GM18520 (cell line): ENCODE data around the gene TMEM245.
"Not testable (repeated sequence)": the region's sequence is repeated elsewhere in the genome, so short reads cannot be mapped to it uniquely, and the experiment has no call there.

Source experiments
- ATAC-seq: cut with Tn5 transposase; IDR thresholded peaks from one replicate; pipeline ENCODE4 v1.9.1; 2021; ENCODE audit not compliant: unreplicated experiment

Gene TMEM245

DNA sequence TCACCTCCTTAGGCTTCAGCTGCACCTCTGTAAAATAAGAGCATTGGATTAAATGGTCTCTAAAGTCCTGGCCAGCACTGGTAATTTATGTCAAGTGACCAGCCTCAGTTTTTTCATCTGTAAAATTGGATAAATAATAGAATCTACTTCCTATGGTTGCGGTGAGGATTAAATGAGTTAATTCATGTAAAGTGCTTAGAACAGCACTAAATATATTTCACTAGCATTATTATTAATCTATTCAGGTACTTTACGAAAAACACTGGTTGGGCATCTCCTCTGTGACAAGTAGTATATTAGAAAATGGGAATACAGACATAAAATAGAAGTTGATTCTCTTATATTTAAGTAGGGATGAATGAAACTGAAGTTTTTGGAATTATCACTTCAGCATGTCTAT lies 13.8 kb upstream of the TMEM245 start:
- no peak for ATAC-seq

DNA sequence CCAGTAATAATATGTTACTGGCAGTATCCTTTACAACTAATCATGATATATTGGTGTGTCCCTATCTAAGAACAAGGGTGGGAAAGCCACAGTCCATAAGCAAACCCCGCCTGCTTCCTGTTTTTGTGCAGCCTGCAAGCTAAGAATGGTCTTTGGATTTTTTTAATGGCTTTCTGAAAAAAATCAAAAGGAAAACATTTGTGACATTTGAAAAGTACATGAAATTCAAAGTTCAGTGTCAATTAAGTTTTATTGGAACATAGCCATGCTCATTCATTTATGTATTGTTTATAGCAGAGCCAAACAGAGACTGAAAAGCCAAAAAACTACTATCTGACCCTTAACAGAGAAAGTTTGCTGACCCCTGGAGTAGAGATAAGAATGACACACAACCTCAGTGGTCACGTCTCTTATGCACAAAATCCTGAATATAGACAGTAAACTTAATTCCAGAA lies 12.8 kb upstream of the TMEM245 start:
- no peak for ATAC-seq

DNA sequence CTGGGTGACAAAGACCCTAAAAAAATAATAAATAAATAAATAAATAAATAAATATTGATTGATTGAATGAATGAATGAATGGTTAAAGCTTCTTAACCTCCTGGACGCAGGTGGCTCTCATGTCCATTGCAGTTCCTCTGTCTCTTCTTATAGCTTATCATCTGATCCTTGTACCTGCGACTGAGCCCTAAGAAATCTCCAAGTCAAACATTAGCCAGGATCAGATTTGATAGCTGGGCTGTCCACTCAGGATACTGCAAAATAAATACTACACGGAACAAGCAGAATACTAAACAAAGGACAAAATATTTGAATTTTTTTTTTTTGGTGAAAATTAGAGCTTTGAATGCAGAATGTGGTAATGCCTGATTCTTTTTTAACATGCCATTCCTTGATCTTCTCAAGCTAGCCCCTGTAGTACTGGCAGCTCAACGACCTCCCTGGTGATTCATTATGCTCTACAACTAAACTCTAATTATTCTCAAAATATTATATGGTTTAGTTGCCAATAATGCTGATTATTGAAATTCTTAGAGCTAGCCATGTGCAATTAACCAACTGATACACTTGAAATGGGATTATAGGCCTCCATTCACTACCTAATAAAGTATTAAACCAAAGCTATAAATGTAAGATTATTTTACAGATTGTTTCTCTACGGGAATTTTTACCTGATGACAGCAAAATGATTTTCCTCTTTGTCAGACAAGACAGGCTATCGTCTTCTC lies 9.9 kb upstream of the TMEM245 start:
- no peak for ATAC-seq

DNA sequence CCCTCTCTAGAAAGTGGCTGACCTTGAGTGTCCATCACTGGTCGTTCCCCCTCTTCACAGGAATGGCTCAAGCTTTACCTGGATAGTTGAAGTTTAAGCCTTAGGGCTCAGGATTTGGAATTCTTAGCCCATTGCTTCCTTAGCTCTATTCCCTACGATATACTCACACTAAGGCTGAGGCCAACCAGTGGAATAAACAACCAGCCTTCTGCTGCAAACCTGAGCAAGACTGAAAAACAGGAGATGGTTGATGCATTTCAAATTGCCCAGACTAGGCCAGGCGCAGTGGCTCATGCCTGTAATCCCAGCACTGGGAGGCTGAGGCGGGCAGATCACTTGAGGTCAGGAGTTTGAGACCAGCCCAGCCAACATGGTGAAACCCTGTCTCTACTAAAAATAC lies 6.9 kb upstream of the TMEM245 start:
- not testable (repeated sequence) for ATAC-seq

DNA sequence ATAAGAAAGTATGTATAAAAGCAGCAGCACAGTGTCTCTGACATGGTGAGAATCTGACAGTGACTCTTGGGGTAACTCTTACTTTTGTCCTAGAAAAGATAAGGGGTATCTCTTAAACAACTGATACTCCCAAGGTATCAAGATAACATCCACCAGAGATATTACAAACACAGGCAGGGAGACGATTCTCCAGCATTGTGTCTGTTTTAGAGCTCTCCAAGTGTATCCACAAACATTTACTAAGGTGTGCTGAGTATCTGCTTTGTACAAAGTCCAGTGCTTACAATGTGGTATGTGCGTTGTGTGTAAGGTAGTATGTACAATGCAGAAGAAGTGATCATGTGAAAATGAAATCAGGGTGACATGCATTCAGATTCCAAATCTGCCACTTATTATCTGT lies 4.4 kb upstream of the TMEM245 start:
- no peak for ATAC-seq

DNA sequence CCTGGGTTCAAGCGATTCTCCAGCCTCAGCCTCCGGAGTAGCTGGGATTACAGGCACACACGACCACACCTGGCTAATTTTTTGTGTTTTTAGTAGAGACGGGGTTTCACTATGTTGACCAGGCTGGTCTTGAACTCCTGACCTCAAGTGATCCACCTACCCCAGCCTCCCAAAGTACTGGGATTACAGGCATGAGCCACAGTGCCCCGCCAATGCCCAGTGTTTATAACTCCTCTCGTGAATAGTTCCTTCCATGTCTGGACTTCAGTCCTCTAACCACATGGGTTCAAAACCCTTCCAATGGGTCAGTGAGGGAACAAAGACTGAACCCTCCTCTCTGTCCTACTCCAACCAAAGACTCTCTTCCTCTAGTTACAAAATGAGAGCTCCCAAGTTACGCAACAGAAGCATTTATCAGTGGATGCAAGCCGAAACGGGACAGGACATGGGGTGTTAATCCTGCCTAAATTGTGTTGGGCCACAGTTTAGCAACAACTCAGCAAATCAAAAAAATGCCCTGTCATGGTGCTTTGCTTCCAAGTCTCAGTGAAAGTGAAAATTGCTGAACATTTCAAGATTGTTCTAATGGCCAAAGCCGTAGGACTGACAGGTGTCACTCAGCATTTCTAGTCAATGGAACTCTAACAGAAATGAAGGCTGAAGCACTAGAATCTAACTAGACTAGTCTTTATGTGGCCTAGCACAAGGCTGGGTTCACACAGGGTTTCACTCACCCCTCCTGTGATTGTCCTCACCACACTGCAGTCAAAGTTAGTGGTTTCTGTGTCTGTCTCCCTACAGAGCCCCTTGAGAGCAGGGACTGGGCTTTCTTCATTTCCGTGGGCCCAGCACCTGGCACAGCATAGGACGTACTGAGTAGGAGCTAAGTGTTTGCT lies 3.2 kb upstream of the TMEM245 start:
- no peak for ATAC-seq

DNA sequence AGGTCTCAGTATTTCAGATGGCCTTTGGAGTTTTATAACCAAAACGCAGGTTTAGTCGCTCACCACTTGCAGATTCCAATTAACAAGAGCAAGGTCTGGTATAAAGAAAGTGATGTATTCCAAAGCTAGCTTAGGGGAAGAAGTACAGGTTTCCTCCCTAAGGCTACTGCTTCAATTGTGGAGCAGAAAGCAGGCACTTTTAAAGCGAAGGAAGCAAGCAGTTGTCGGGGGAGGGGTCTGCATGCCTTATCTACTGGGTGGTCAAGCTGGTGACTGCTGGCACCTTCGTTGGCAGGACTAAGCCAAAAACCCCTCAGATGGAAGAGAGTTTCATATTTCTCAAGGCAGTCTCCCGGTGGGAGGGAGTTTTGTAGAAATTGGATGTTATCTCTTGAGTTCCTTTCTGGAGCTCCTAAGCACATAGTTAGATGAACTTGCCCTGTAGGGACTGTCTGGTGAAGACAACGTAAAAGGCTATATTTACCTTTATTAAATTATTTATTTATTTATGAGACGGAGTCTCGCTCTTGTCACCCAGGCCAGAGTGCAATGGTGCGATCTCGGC lies 1.6 kb upstream of the TMEM245 start:
- ATAC-seq = no peak

DNA sequence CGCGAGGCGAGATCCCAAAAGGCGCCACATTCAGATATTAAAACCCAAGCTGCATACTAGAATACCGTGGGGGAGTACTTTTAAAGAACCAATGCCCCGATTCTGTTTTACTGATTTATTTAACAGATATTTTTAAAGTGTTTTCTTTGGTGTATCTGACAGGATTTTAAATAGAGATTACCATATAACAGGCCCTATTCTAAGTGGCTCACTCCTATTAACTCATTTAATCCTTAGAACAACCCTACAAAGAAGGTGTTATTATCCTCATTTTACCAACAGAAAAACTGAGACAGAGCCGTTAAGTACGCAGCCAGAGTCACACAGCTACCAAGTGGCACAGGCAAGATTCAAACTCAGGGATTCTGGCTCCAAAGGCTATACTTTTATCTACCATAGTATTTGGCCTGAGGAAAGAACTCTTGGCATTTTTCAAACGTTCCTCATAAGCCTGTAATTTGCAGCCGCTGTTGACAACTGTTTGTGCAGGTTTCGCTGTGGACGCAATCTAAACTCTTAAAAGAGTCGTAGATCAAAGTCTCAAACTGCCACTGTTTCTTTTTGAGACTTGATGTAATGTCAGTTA lies 550 bp upstream of the TMEM245 start:
- no peak for ATAC-seq

DNA sequence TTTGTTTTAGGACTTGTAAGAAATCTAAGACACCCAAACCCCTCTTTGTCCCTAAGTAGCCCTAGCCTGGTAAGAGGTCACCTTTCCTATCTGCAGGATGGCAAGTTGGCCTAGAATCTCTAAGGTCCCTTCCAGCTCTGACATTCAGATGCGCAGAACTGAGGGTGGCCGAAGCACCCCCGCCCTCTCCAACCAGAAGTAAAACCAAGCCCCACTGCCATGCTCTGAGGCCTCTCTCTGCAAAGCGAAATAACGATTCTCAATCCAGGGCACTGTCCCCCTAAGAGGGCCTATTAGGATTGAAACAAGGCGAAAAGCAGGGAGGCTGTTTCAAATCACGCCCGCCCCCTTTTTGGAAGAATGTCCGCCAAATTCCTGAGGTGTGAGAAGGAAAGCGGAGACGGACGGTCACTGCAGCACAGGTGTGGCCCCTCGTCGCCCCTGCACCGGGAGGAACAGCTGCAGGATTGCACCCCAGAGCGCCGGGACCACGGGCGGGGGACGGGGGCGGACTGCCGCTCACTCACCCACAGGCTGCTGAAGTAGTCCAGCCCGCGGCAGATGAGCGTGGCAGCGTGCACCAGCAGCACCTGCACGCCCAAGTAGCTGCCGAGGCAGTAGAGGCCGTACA lies 824 bp downstream of the TMEM245 start:
- peak; percentile 6 for ATAC-seq

DNA sequence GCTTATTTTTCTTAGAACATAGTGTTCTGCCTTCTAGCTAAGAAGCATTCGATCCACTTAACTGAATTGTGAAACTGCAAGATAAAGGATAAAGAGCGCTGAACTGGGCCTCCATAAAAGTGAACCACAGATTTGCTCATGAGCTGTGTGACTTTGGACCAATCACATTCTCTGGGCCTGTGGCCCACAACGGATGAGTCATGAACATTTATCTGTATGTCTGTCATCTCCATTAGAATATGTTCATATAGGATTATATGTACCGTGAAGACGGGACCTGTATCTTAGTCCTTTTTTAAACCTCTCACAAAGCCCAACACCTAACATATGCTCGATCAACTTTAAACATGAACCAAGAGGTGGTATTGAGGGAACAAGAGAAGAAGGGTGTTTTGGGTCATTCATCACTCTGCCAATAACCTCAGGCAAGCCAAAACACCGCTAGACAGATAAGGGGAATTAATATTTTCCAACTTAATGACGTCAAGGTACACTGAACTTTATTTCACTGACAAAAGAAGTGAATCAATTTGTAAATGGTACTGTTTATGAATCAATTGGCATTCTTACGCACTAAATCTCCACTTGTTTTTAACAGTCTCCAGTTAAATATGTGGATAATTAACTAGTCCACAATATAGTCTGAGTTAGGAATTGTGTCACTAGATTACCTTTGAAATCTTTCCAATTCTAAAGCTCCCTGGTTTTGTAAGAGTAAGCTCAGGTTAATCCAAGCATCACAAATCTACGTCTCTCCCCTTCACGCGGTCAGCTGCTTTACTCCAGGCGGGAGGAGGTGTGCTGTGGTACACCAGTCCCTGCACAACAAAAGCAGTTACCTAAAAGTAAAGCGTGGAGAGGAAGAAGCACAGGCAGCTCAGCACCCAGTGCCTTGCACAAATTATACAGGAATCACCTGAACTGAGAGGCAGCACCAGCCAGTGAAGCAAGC lies 1.6 kb downstream of the TMEM245 start:
- ATAC-seq = no peak

DNA sequence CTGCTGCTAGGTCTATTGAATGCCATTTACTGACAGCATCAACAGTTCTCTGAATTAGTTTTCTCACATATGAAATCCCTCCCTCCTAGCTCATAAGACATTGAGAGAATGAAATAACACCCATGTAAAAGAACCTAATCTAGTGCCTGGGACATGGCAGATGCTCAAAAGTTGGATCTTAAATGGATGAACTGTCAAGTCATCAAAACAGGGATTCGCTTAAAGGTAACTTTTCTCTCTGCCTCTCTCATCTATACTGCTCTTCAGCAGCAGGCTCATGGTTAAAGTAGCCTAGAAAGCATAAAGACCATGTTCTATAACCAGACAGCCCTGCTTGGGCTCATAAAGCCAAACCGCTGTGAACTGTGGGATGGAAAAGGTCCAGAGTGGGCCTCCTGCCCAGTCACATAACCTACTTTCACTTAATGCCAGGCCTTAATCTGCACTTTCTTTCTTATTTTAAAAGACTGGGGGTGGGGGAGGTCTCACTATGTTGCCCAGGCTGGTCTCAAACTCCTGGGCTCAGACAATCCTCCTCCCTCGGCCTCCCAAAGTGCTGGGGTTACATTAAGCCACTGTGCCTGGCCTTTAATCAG lies 3.7 kb downstream of the TMEM245 start:
- ATAC-seq = no peak

DNA sequence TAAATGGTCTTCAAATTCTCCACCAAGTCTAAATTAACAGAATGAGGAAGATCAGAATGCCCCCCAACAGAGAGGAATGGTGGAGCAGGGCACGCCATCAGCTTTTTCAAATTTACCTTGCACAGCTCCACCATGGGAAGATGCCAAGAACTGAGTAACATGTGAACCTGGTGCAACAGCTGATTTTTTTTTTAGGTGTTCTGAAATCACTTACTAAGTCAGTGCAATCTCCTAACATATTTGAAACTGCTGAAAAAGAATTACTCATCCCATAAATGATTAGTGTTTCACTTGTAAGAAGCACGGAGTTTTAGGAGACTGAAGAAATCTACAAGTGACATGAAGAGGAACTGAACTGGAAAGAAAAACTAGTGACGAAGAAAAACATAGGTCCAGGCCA lies 5.1 kb downstream of the TMEM245 start:
- no peak for ATAC-seq

DNA sequence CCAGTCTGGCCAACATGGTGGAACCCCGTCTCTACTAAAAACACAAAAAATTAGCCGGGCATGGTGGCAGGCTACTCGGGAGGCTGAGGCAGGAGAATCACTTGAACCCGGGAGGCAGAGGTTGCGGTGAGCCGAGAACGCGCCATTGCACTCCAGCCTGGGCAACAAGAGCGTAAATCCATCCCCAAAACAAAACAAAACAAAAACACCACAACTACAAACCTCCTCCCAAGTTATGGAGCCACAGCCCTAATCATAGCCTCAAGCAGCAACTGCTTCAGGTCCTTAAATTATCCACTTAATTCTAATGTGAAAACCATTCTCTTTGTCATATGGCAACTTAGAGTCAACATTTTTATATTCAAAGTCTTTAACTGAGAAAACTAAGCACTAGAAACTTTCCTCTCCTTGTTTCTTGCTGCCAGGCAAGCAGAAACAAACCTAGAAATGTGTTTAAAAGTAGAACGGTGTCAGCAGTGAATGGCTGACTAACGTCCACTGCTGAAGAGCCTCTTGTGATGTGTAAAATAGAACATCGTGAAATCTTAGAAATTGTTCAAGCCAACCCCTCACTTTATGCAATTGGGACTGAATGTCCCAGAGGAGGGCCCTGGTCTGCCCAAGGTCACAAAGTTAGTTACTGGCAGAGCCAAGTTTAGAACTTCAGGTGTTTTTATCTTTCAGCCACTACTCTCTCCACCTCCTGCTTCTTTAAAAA lies 5.7 kb downstream of the TMEM245 start:
- no peak for ATAC-seq

DNA sequence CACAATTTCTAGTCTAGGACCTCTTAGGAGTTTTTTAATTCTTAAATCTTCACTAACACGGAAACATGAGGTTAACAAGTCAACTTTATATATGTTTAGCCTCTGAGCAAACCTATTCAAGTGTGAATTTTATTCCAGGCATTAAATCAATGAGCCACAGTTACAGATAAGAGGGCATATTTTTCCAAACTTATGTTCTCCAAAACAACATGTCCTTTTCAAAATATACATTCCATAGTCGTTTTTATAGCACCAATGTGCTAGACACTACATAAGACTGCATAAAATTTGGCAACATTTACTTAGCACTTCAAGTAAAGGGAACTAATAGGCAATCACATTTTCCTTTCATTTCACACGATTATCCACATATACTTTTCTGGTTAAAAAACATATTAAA lies 6.5 kb downstream of the TMEM245 start:
- no peak for ATAC-seq

DNA sequence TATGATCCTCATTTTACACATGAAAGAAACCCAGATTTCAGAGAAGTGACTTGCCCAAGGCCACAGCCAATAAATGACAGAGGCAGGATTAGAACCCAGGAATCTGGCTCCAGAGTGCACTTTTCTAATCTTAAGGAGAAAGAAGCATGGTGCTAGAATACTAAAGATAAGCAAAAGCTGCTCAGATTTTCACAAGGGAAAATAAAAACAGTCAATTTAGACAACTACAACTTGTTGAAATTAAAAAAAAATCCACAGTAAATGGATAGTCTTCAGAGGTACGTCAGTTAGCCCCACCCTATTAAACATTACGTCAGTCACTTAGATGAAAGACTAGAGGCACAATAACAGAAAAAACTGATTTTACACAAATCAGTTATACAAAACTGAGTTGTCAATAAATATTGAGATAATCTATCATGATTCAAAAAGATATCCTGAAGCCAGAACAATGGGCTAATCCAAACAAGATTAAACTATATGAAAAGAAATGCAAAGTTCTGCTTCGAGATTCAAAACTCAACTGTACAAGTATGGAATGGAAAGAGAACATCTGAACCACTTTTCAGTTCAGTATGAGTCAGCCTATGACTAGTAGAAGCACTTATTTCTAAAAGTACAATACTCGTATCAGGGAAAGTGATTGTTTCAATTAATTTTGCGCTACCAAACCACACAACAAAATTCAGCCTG lies 9.3 kb downstream of the TMEM245 start:
- peak; percentile 79 for ATAC-seq

DNA sequence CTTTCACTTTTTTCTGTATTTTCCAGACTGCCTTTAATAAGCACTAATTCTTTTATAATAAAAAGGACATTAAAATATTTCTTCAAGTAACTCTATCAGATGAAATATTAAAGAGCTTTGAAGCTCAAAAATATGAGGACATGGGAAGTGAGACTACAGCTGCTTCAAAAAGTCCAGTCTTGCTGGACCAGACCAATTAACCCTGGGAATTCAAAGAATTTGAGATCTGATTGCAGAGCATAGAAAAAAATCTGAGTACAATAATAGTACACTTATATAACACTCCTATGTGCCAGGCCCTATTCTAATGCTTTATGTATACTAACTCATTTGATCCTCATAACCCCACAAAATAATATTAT lies 9.8 kb downstream of the TMEM245 start:
- ATAC-seq = no peak

DNA sequence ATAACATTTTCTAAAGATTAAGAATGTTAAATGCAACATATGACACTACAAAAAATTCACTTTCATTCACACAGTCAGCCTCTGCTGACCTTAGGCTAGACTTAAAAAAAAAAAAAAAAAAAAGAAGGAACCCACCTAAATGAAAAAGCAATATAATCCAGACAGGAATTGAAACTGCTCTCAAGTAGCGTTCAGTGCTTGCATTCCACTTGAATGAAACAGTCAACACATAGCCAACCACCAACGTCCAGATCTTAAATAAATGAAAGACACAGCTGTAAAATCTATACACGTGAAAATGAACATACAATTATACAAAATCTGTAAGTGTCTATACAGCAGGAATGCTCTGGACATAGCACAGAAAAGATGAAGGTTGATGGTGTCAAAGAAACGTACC lies 11.4 kb downstream of the TMEM245 start:
- ATAC-seq = no peak
